ENCODE results near the gene KIF5C.

DNA sequence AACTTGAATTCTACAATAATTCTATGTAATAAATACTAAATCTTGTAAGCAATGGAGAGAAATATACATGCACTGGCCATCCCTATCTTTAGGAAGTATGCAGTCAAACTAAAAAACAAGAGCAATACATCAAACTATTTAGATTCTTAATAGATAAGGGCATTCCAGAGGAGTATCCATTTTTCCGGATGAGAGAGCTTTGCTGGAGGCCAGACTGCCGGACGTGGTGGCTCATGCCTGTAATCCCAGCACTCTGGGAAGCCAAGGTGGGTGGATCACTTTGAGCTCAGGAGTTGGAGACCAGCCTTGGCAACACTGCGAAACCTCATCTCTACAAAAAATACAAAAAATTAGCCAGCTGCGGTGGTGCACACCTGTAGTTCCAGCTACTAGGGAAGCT is 60.8 kb downstream of the KIF5C start:
- TF ChIP-seq YY1 (IDR thresholded peaks at IDR 0.05; ENCODE audit: insufficient read depth, insufficient read length) (no peak), ZNF274 (IDR thresholded peaks at IDR 0.05; ENCODE audit: low read depth, low read length) (no peak)

All from NT2/D1 (cell line).